Measurements from ENCODE around the gene CRELD1. TPM values are rescaled to one million over a fixed set of nuclear protein-coding genes. Genes with fewer than 3 reads are reported as not detected.

CRELD1 gene
- total RNA-seq, 6 donors from 2014 or later: 31.7 to 72.3 (median 44.0) TPM

GRCh38 chr3:9908286-9908685 lies 25.3 kb upstream of the CRELD1 start:
- no peak for ATAC-seq (ENCODE audit: low FRiP score in 2 of 2)
- TF ChIP-seq POLR2AphosphoS5 (IDR thresholded peaks at IDR 0.05) (no peak), POLR2A (IDR thresholded peaks at IDR 0.05) (no peak), CTCF (IDR thresholded peaks at IDR 0.05) (no peak), EP300 (IDR thresholded peaks at IDR 0.05) (no peak)
- no peak for DNase-seq
- Histone ChIP-seq H3K9me3 (no peaks in the 10 kb centered on the region), H3K27me3 (no peaks in the 10 kb centered on the region), H3K4me1 (peaks cover 2 to 39% (median 12%) of the 10 kb centered on the region in 4 donors), H3K27ac (peak overlapping the region in 1 of 4 donors; percentile 48), H3K4me3 (no peak overlapping the region), H3K36me3 (peaks cover 0 to 5% (median 0%) of the 10 kb centered on the region in 4 donors)
- WGBS, 2 donors: 94 to 100% methylated on average over 2 to 3 of the region's 3 CpGs

GRCh38 chr3:9909221-9910013 lies 24.2 kb upstream of the CRELD1 start:
- peak in 1 of 2 donors; percentile 55 for DNase-seq
- TF ChIP-seq POLR2A (IDR thresholded peaks at IDR 0.05) (no peak), POLR2AphosphoS5 (IDR thresholded peaks at IDR 0.05) (peak in 1 of 2 donors; percentile 41), EP300 (IDR thresholded peaks at IDR 0.05) (no peak), CTCF (IDR thresholded peaks at IDR 0.05) (no peak)
- no peaks in the 10 kb centered on the region for H3K27me3 ChIP-seq
- H3K4me1 ChIP-seq: peaks cover 6 to 32% (median 13%) of the 10 kb centered on the region in 4 donors
- no peak overlapping the region for H3K4me3 ChIP-seq
- ATAC-seq (ENCODE audit: low FRiP score in 2 of 2): peak; percentile 51 to 89
- H3K9me3 ChIP-seq: no peaks in the 10 kb centered on the region
- H3K36me3 ChIP-seq: peaks cover 0 to 5% (median 0%) of the 10 kb centered on the region in 4 donors
- 58 to 65% methylated on average over 7 of the region's 7 CpGs for WGBS, 2 donors
- peak overlapping the region in 2 of 4 donors; percentile 15 to 36 for H3K27ac ChIP-seq

DNA sequence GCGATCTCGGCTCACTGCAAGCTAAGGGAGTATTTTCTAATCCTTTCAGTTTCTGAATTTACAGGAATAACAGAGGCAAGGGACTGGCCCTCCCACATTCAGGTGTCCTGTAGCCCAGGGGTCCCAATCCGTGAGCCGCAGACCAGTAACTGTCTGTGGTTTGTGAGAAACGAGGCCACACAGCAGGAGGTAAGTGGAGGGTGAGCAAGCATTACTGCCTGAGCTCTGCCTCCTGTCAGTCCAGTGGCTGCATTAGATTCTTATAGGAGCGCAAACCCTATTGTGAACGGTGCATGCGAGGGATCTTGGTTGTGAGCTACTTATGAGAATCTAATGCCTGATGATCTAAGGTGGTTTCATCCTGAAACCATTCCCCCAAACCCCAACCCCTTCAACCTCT lies 21.8 kb upstream of the CRELD1 start:
- ATAC-seq (ENCODE audit: low FRiP score in 2 of 2) (no peak), DNase-seq (no peak)
- Histone ChIP-seq H3K27ac (no peak overlapping the region), H3K27me3 (no peaks in the 10 kb centered on the region), H3K36me3 (peaks cover 0 to 5% (median 0%) of the 10 kb centered on the region in 4 donors), H3K4me3 (no peak overlapping the region), H3K4me1 (peaks cover 29 to 56% (median 33%) of the 10 kb centered on the region in 4 donors), H3K9me3 (no peaks in the 10 kb centered on the region)
- TF ChIP-seq POLR2AphosphoS5 (IDR thresholded peaks at IDR 0.05) (no peak), EP300 (IDR thresholded peaks at IDR 0.05) (no peak), POLR2A (IDR thresholded peaks at IDR 0.05) (no peak), CTCF (IDR thresholded peaks at IDR 0.05) (no peak)
- WGBS, 2 donors: 65 to 74% methylated on average over 8 of the region's 8 CpGs

- Histone ChIP-seq H3K27ac (no peak overlapping the region), H3K36me3 (peaks cover 0 to 1% (median 0%) of the 10 kb centered on the region in 4 donors), H3K27me3 (no peaks in the 10 kb centered on the region), H3K4me1 (peaks cover 33 to 62% (median 37%) of the 10 kb centered on the region in 4 donors), H3K9me3 (no peaks in the 10 kb centered on the region), H3K4me3 (no peak overlapping the region)
- ATAC-seq (ENCODE audit: low FRiP score in 2 of 2) (no peak), DNase-seq (no peak)
- 61 to 65% methylated on average over 7 of the region's 7 CpGs for WGBS, 2 donors
- no peak for TF ChIP-seq POLR2A (IDR thresholded peaks at IDR 0.05)
- TF ChIP-seq EP300 (IDR thresholded peaks at IDR 0.05): no peak
- TF ChIP-seq CTCF (IDR thresholded peaks at IDR 0.05): no peak
- TF ChIP-seq POLR2AphosphoS5 (IDR thresholded peaks at IDR 0.05): no peak
Observed at GRCh38 chr3:9912294-9912935, 21.2 kb upstream of the CRELD1 start.
